ENCODE results near the gene CEMP1. TPM values are rescaled to one million over a fixed set of nuclear protein-coding genes. Genes with fewer than 3 reads are reported as not detected.
"Not testable (repeated sequence)": the region's sequence is repeated elsewhere in the genome, so short reads cannot be mapped to it uniquely, and the experiment has no call there.

The CEMP1 gene, protein sequence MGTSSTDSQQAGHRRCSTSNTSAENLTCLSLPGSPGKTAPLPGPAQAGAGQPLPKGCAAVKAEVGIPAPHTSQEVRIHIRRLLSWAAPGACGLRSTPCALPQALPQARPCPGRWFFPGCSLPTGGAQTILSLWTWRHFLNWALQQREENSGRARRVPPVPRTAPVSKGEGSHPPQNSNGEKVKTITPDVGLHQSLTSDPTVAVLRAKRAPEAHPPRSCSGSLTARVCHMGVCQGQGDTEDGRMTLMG
- total RNA-seq (0.27 TPM), polyA plus RNA-seq (1 to 10 TPM; 3.0 to 3.8 (median 3.7) TPM)

DNA sequence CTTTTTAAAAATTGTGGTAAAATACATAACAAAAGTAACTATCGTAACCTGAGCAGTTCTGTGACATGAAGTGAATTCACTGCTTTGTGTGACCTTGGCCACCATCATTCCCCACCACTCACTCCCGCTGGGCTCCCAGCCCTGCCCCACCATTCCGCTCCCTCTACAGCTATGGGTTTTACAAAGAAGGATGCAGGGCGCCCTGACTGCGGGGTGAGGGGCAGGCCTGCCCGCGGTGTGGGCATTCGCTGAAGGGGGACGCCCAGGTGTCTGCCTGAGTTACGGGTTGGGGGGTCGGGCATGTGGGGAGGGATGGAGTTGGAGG lies at the start of gene CEMP1:
Gene CEMP1, minus strand, starts transcription at position 38 of the 325 bp plus-strand sequence. CDS start 335 bp downstream, outside the sequence.
- H3K36me3 ChIP-seq (ENCODE audit: control insufficient read depth, insufficient read depth, low read length): peaks cover 4% of the 10 kb centered on the region
- no peaks in the 10 kb centered on the region for H3K9me3 ChIP-seq (ENCODE audit: control insufficient read depth in 2 of 2, low read length in 2 of 2)
- H3K4me3 Mint-ChIP-seq: peak within 1 kb of the TSS; percentile 97 to 99 (median 98)
- H3K27ac Mint-ChIP-seq: peak within 1 kb of the TSS; percentile 95 to 99 (median 99)
- H3K9me3 Mint-ChIP-seq: no peaks in the 10 kb centered on the region
- H3K4me1 ChIP-seq (ENCODE audit: control insufficient read depth, insufficient read depth, low read length, poor library complexity, severe bottlenecking): peaks cover 17% of the 10 kb centered on the region
- H3K27me3 Mint-ChIP-seq: peaks cover 15% of the 10 kb centered on the region
- peaks cover 0 to 27% (median 13%) of the 10 kb centered on the region in 4 donors for H3K4me1 Mint-ChIP-seq
- no peaks in the 10 kb centered on the region for H3K36me3 Mint-ChIP-seq
- no peaks in the 10 kb centered on the region for H3K27me3 ChIP-seq (ENCODE audit: control insufficient read depth, insufficient read depth, low read length)
- peak within 1 kb of the TSS; percentile 44 for H3K4me3 ChIP-seq (ENCODE audit: low read depth, low read length)
- H3K27ac ChIP-seq (ENCODE audit: insufficient read depth, low read length, poor library complexity, severe bottlenecking): peak within 1 kb of the TSS; percentile 95
- ATAC-seq (ENCODE audit: low read depth in 2 of 2): peak in 1 of 2 donors; percentile 0
- no peak for DNase-seq

DNA sequence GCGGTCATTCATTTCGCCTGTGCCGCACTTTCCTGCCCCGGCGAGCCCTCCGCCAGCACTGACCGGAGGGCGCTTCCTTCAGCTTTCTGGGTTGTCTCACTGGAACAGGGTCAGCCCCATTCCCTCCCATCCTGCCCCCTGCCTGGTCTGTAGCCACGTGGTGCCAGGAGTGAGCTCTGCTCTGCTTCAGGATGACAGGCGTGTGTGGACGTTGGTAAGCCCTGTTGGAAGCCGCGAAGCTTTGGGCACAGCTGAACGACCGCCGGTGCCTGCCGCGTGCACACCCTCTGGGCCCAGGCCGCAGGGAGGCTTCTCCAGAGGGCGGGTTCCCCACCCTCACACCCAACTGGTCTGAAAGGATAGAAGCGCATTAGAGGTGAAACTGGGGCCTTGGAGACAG lies 49.6 kb upstream of the CEMP1 start:
- H3K4me3 Mint-ChIP-seq; H3K36me3 ChIP-seq (ENCODE audit: control insufficient read depth, insufficient read depth, low read length); H3K4me3 ChIP-seq (ENCODE audit: low read depth, low read length); DNase-seq; H3K4me1 ChIP-seq (ENCODE audit: control insufficient read depth, insufficient read depth, low read length, poor library complexity, severe bottlenecking); H3K27me3 Mint-ChIP-seq; H3K27ac Mint-ChIP-seq; H3K36me3 Mint-ChIP-seq; H3K9me3 ChIP-seq (ENCODE audit: control insufficient read depth in 2 of 2, low read length in 2 of 2); H3K27me3 ChIP-seq (ENCODE audit: control insufficient read depth, insufficient read depth, low read length); ATAC-seq (ENCODE audit: low read depth in 2 of 2); H3K4me1 Mint-ChIP-seq; H3K27ac ChIP-seq (ENCODE audit: insufficient read depth, low read length, poor library complexity, severe bottlenecking); H3K9me3 Mint-ChIP-seq: not testable (repeated sequence)

DNA sequence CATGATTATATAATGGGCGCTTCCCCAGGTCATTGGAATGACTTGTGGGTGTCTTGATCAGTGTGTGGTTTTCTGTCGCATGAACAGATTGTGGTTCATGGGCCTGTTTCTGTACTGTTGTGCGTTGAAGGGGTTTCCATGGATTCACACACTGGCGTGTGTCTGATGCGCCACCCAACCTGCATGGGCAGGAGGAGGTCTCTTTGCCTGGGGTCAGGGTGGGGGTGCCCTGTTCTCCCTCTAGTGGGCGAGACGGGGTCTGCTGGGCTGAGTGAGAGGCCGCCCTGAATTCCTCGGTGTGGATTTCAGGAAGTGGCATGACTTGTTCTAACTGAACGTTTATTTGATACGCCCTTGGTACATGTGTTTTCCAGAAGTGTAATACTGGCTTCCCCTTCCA lies 48.9 kb upstream of the CEMP1 start:
- ATAC-seq (ENCODE audit: low read depth in 2 of 2); H3K36me3 ChIP-seq (ENCODE audit: control insufficient read depth, insufficient read depth, low read length); H3K27ac Mint-ChIP-seq: not testable (repeated sequence)

DNA sequence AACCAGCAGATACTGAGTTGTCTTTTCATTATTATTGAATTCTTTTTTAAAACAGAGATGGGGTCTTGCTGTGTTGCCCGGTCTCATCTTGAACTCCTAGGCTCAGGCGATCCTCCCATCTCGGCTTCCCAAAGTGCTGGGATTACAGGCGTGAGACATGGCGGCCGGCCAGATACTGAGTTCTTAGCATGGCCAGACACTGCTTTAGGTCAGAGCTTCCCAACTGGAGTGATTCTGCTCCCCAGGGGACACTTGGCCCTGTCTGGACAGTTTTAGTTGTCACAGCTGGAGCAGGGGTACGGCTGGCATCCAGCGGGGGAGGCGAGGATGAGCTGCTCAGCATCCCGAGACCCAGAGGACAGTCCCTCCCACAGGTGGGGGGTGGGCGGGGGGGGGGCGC lies 47.7 kb upstream of the CEMP1 start:
- not testable (repeated sequence) for H3K4me3 Mint-ChIP-seq; H3K36me3 ChIP-seq (ENCODE audit: control insufficient read depth, insufficient read depth, low read length); H3K27ac Mint-ChIP-seq; H3K9me3 Mint-ChIP-seq; DNase-seq; H3K27me3 ChIP-seq (ENCODE audit: control insufficient read depth, insufficient read depth, low read length); H3K4me1 Mint-ChIP-seq; H3K4me1 ChIP-seq (ENCODE audit: control insufficient read depth, insufficient read depth, low read length, poor library complexity, severe bottlenecking); H3K27ac ChIP-seq (ENCODE audit: insufficient read depth, low read length, poor library complexity, severe bottlenecking); H3K36me3 Mint-ChIP-seq; ATAC-seq (ENCODE audit: low read depth in 2 of 2); H3K9me3 ChIP-seq (ENCODE audit: control insufficient read depth in 2 of 2, low read length in 2 of 2); H3K27me3 Mint-ChIP-seq; H3K4me3 ChIP-seq (ENCODE audit: low read depth, low read length)

More for the DNA sequence above, 48.9 kb upstream of the CEMP1 start:
- not testable (repeated sequence) for H3K27me3 Mint-ChIP-seq; H3K27me3 ChIP-seq (ENCODE audit: control insufficient read depth, insufficient read depth, low read length); H3K4me3 ChIP-seq (ENCODE audit: low read depth, low read length); H3K4me1 Mint-ChIP-seq; H3K9me3 ChIP-seq (ENCODE audit: control insufficient read depth in 2 of 2, low read length in 2 of 2); H3K9me3 Mint-ChIP-seq; H3K27ac ChIP-seq (ENCODE audit: insufficient read depth, low read length, poor library complexity, severe bottlenecking); H3K4me1 ChIP-seq (ENCODE audit: control insufficient read depth, insufficient read depth, low read length, poor library complexity, severe bottlenecking); H3K36me3 Mint-ChIP-seq; H3K4me3 Mint-ChIP-seq; DNase-seq

DNA sequence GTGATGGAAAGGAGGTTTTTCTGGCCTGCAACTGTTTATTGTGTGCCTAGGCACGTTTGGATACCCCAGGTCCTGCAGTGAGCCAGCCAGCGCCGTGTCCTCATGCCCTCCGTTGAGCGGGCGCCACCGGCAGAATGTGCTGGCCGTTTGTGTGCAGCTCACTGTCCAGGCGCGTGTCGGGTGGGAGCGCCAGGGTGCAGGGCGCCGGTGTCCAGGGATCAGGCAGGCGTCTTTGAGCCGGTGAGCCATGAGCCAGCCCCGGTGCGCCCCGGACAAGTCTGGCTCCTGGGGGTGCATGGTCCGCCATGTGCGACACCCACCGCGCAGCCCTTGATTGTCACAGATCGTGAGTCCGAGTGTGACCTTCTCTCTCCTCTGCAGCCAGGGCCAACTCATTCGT lies 45.8 kb upstream of the CEMP1 start:
- not testable (repeated sequence) for H3K9me3 Mint-ChIP-seq; H3K27me3 ChIP-seq (ENCODE audit: control insufficient read depth, insufficient read depth, low read length); H3K27ac ChIP-seq (ENCODE audit: insufficient read depth, low read length, poor library complexity, severe bottlenecking); H3K4me1 ChIP-seq (ENCODE audit: control insufficient read depth, insufficient read depth, low read length, poor library complexity, severe bottlenecking); H3K36me3 Mint-ChIP-seq; H3K4me3 ChIP-seq (ENCODE audit: low read depth, low read length); H3K36me3 ChIP-seq (ENCODE audit: control insufficient read depth, insufficient read depth, low read length); H3K4me1 Mint-ChIP-seq; H3K4me3 Mint-ChIP-seq; H3K9me3 ChIP-seq (ENCODE audit: control insufficient read depth in 2 of 2, low read length in 2 of 2); H3K27ac Mint-ChIP-seq; ATAC-seq (ENCODE audit: low read depth in 2 of 2); DNase-seq; H3K27me3 Mint-ChIP-seq

DNA sequence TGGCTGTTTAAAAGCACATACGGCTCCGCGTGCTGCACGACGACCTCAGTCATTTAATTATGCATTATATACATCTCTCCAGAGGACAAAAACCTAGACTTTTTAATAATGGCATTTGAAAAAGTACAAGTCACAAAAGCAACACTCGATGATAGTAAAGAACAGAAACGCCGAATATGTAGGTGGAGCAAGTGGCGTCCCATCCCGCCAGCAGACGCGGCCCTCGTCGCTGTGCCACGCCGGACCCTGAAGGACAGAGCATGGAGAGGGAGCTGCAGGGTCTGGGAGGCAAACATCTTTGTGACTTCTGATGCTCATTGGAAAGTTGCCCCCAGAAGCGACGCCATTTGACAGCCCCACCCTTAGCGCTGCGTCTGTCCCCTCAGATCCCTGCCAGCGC lies 44.6 kb upstream of the CEMP1 start:
- not testable (repeated sequence) for H3K4me3 Mint-ChIP-seq, DNase-seq

DNA sequence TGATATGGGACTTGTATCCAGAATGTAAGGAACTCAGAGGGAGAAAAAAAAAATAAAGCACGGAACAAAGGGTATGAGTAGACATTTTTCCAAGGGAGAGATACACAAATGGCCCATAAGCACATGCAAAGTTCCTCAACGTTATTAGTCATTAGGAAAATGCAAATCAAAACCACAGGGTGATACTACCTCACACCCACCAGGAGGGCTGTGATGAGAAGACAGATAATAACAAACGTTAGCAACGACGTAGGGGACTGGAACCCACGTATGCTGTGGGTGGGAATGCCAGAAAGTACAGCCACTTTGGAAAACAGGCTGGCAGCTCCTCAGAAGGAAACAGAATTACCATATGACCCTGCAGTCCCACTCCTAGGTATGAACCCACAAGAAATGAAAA lies 41.5 kb upstream of the CEMP1 start:
- not testable (repeated sequence) for H3K36me3 Mint-ChIP-seq, H3K4me1 Mint-ChIP-seq

More for the DNA sequence above, 44.6 kb upstream of the CEMP1 start:
- not testable (repeated sequence) for H3K27ac ChIP-seq (ENCODE audit: insufficient read depth, low read length, poor library complexity, severe bottlenecking); ATAC-seq (ENCODE audit: low read depth in 2 of 2); H3K9me3 Mint-ChIP-seq; H3K27ac Mint-ChIP-seq; H3K4me1 ChIP-seq (ENCODE audit: control insufficient read depth, insufficient read depth, low read length, poor library complexity, severe bottlenecking); H3K27me3 Mint-ChIP-seq; H3K27me3 ChIP-seq (ENCODE audit: control insufficient read depth, insufficient read depth, low read length); H3K36me3 ChIP-seq (ENCODE audit: control insufficient read depth, insufficient read depth, low read length); H3K9me3 ChIP-seq (ENCODE audit: control insufficient read depth in 2 of 2, low read length in 2 of 2); H3K4me1 Mint-ChIP-seq; H3K4me3 ChIP-seq (ENCODE audit: low read depth, low read length); H3K36me3 Mint-ChIP-seq

DNA sequence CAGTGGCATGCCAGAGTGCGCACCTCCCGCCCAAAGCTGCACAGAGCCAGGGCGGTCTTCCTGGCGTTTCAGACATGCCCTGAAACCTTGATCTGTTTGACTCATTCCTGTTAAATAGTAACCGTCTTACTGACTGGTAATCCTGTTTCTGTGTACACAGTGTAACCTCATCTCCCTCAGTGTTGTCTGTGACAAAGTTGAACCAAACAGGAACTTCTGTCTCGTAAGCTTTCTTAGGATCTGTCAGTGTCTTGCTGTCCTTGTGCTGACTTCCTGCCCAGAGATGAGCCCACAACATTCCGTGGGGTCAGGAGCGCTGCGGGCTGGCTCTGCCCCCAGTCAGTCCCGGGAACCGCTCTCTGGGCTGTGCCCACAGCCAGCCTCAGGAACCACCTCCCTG lies 37.4 kb upstream of the CEMP1 start:
- H3K4me3 ChIP-seq (ENCODE audit: low read depth, low read length); ATAC-seq (ENCODE audit: low read depth in 2 of 2); H3K36me3 ChIP-seq (ENCODE audit: control insufficient read depth, insufficient read depth, low read length); H3K27me3 Mint-ChIP-seq; H3K9me3 Mint-ChIP-seq; DNase-seq; H3K36me3 Mint-ChIP-seq; H3K27me3 ChIP-seq (ENCODE audit: control insufficient read depth, insufficient read depth, low read length); H3K27ac Mint-ChIP-seq; H3K9me3 ChIP-seq (ENCODE audit: control insufficient read depth in 2 of 2, low read length in 2 of 2); H3K4me1 Mint-ChIP-seq; H3K4me1 ChIP-seq (ENCODE audit: control insufficient read depth, insufficient read depth, low read length, poor library complexity, severe bottlenecking); H3K27ac ChIP-seq (ENCODE audit: insufficient read depth, low read length, poor library complexity, severe bottlenecking); H3K4me3 Mint-ChIP-seq: not testable (repeated sequence)

More for the DNA sequence above, 41.5 kb upstream of the CEMP1 start:
- H3K27ac ChIP-seq (ENCODE audit: insufficient read depth, low read length, poor library complexity, severe bottlenecking); ATAC-seq (ENCODE audit: low read depth in 2 of 2); H3K27me3 Mint-ChIP-seq; H3K4me3 ChIP-seq (ENCODE audit: low read depth, low read length); H3K4me1 ChIP-seq (ENCODE audit: control insufficient read depth, insufficient read depth, low read length, poor library complexity, severe bottlenecking); H3K27ac Mint-ChIP-seq; H3K9me3 Mint-ChIP-seq; H3K9me3 ChIP-seq (ENCODE audit: control insufficient read depth in 2 of 2, low read length in 2 of 2); DNase-seq; H3K36me3 ChIP-seq (ENCODE audit: control insufficient read depth, insufficient read depth, low read length); H3K4me3 Mint-ChIP-seq; H3K27me3 ChIP-seq (ENCODE audit: control insufficient read depth, insufficient read depth, low read length): not testable (repeated sequence)

All from CD4-positive, CD25-positive, alpha-beta regulatory T cell (primary cell).